PFSK-1 (cell line): ENCODE measurements around the gene PRR22.

Experiments
- POLR2AphosphoS5 ChIP-seq: IDR thresholded peaks from 2 replicates; pipeline ENCODE4 v1.6.1; 2012; ENCODE audit warnings: low read depth, mild to moderate bottlenecking, control low read depth, low read length, moderate library complexity
- SIN3A ChIP-seq: IDR thresholded peaks from 2 replicates; pipeline ENCODE4 v1.6.1; 2012; ENCODE audit warnings: mild to moderate bottlenecking, low read length, moderate library complexity, borderline replicate concordance; ENCODE audit not compliant: insufficient read depth

GRCh38 chr19:5792224-5792623, 7.7 kb upstream of the PRR22 start:
- TF ChIP-seq SIN3A (no peak), POLR2AphosphoS5 (no peak)
